GM19452 (cell line): Measurements from ENCODE around the gene TCF3.
"Not testable (repeated sequence)": the region's sequence is repeated elsewhere in the genome, so short reads cannot be mapped to it uniquely, and the experiment has no call there.

Experiments
- ATAC-seq: cut with Tn5 transposase; IDR thresholded peaks from one replicate; pipeline ENCODE4 v1.9.1; 2021; ENCODE audit not compliant: unreplicated experiment

The TCF3 gene

GRCh38 chr19:1672769-1673644 is 20.6 kb upstream of the TCF3 start:
- no peak for ATAC-seq

- no peak for ATAC-seq
Observed at GRCh38 chr19:1672038-1672768, 19.8 kb upstream of the TCF3 start.

- no peak for ATAC-seq
Observed at GRCh38 chr19:1671716-1672037, 19.3 kb upstream of the TCF3 start.

GRCh38 chr19:1670747-1671146 is 18.3 kb upstream of the TCF3 start:
- ATAC-seq = not testable (repeated sequence)

GRCh38 chr19:1668486-1669270 is 16.3 kb upstream of the TCF3 start:
- no peak for ATAC-seq

- no peak for ATAC-seq
Observed at GRCh38 chr19:1668048-1668485, 15.7 kb upstream of the TCF3 start.

GRCh38 chr19:1665565-1666047 is 13.2 kb upstream of the TCF3 start:
- ATAC-seq = no peak

GRCh38 chr19:1663852-1664251 is 11.4 kb upstream of the TCF3 start:
- ATAC-seq = no peak

- ATAC-seq = not testable (repeated sequence)
Observed at GRCh38 chr19:1663227-1663626, 10.8 kb upstream of the TCF3 start.

GRCh38 chr19:1661995-1662394 is 9.6 kb upstream of the TCF3 start:
- no peak for ATAC-seq

- ATAC-seq = no peak
Observed at GRCh38 chr19:1659084-1659427, 6.6 kb upstream of the TCF3 start.

- ATAC-seq = no peak
Observed at GRCh38 chr19:1658150-1659083, 6.0 kb upstream of the TCF3 start.

GRCh38 chr19:1657746-1658145 is 5.3 kb upstream of the TCF3 start:
- no peak for ATAC-seq

GRCh38 chr19:1656988-1657536 is 4.6 kb upstream of the TCF3 start:
- ATAC-seq = no peak

GRCh38 chr19:1655987-1656608 is 3.7 kb upstream of the TCF3 start:
- no peak for ATAC-seq

GRCh38 chr19:1655131-1655981 is 2.9 kb upstream of the TCF3 start:
- ATAC-seq = no peak

GRCh38 chr19:1654178-1654792 is 1.9 kb upstream of the TCF3 start:
- no peak for ATAC-seq

GRCh38 chr19:1653300-1653628 is 849 bp upstream of the TCF3 start:
- ATAC-seq = no peak
